CD4-positive, alpha-beta memory T cell (primary cell): Measurements from ENCODE around the gene BCL6B. TPM values are rescaled to one million over a fixed set of nuclear protein-coding genes. Genes with fewer than 3 reads are reported as not detected.
A peak's percentile ranks its signal among the peaks of the same experiment; 100 is the strongest.
"Not testable (repeated sequence)": the region's sequence is repeated elsewhere in the genome, so short reads cannot be mapped to it uniquely, and the experiment has no call there.

Experiments
- CTCF ChIA-PET: fragments of 350-600 bp; sonication (Branson Sonifier 250); formaldehyde crosslinking; loops from one replicate; lab custom pipeline; 2021; ENCODE audit warnings: inconsistent platforms; ENCODE audit not compliant: partially characterized antibody; lab: Charles Lee
- POLR2A ChIA-PET: fragments of 350-600 bp; sonication (Branson Sonifier 250); formaldehyde crosslinking; loops from one replicate; lab custom pipeline; 2021; ENCODE audit not compliant: partially characterized antibody; lab: Charles Lee
- DNase-seq, 5 donors: peaks; one replicate each; pipeline versions ENCODE4 v3.0.0 to v3.0.0-alpha.2; 2020 to 2022; ENCODE audit warnings: mixed read lengths in 1 of 5
- H3K27ac ChIP-seq: one replicate; pipeline ENCODE4 v1.7.0; 2013; ENCODE audit warnings: low read depth, low read length
- H3K27me3 ChIP-seq: 2 replicates; pipeline ENCODE4 v1.7.0; 2013; ENCODE audit warnings: mild to moderate bottlenecking, low read length, moderate library complexity; ENCODE audit not compliant: insufficient read depth
- H3K36me3 ChIP-seq: 2 replicates; pipeline ENCODE4 v1.7.0; 2013; ENCODE audit warnings: mild to moderate bottlenecking, low read length, moderate library complexity; ENCODE audit not compliant: insufficient read depth
- H3K4me1 ChIP-seq: 2 replicates; pipeline ENCODE4 v1.7.0; 2013; ENCODE audit warnings: mild to moderate bottlenecking, low read length, moderate library complexity; ENCODE audit not compliant: insufficient read depth
- H3K4me3 ChIP-seq, 2 donors: one replicate each; pipeline ENCODE4 v1.7.0; 2013; ENCODE audit warnings: low read length in 2 of 2, mild to moderate bottlenecking in 1 of 2
- H3K9me3 ChIP-seq, 2 donors: one replicate each; pipeline ENCODE4 v1.7.0; 2013; ENCODE audit warnings: low read length in 2 of 2, control low read depth in 1 of 2; ENCODE audit not compliant: control insufficient read depth in 1 of 2
- H3K27ac Mint-ChIP-seq, 7 donors: one replicate each; pipeline ENCODE4 v1.8.0; 2020 to 2021; ENCODE audit warnings: mixed read lengths in 7 of 7, mild to moderate bottlenecking in 6 of 7, inconsistent platforms in 3 of 7, moderate library complexity in 3 of 7
- H3K27me3 Mint-ChIP-seq, 2 donors: one replicate each; pipeline ENCODE4 v1.8.0; 2020 to 2021; ENCODE audit warnings: mixed read lengths in 2 of 2
- H3K36me3 Mint-ChIP-seq, 2 donors: one replicate each; pipeline ENCODE4 v1.8.0; 2020 to 2021; ENCODE audit warnings: mixed read lengths in 2 of 2, inconsistent platforms in 1 of 2, mild to moderate bottlenecking in 1 of 2
- H3K4me1 Mint-ChIP-seq, 4 donors: one replicate each; pipeline ENCODE4 v1.8.0; 2020 to 2021; ENCODE audit warnings: mixed read lengths in 4 of 4, mild to moderate bottlenecking in 1 of 4
- H3K4me3 Mint-ChIP-seq, 8 donors: one replicate each; pipeline ENCODE4 v1.8.0; 2020 to 2021; ENCODE audit warnings: mixed read lengths in 8 of 8, mild to moderate bottlenecking in 7 of 8, moderate library complexity in 6 of 8, inconsistent platforms in 3 of 8
- H3K9me3 Mint-ChIP-seq, 8 donors: one replicate each; pipeline ENCODE4 v1.8.0; 2020 to 2021; ENCODE audit warnings: mixed read lengths in 8 of 8, mild to moderate bottlenecking in 5 of 8, inconsistent platforms in 3 of 8, moderate library complexity in 1 of 8
- intact Hi-C: fragments of 100-400 bp; cut with micrococcal nuclease; formaldehyde crosslinking; loops from one replicate; pipeline ENCODE4 v1.15.1; 2023
- polyA plus RNA-seq, 2 donors: library from polyadenylated mRNA; unstranded; fragments of 300-500 nt; fragmentation: Illumina TruSeq; gene quantifications; one replicate each; pipeline ENCODE4 v1.2.3, GENCODE V29; 2021
- total RNA-seq, 2 experiments: library from RNA; stranded (reverse); gene quantifications; one replicate each; pipeline ENCODE4 v1.2.3, GENCODE V29; 2021

BCL6B gene
- total and polyA plus RNA-seq, 4 experiments from 2014 or later, result not detected

GRCh38 chr17:7048968-7049367, 26.1 kb downstream of the BCL6B start:
- Histone ChIP-seq H3K27ac (no peak overlapping the region), H3K9me3 (no peaks in the 10 kb centered on the region), H3K4me3 (no peak overlapping the region), H3K27me3 (no peaks in the 10 kb centered on the region), H3K4me1 (peaks cover 25% of the 10 kb centered on the region), H3K36me3 (no peaks in the 10 kb centered on the region)
- no peak for DNase-seq
- H3K4me3 Mint-ChIP-seq, result no peak overlapping the region
- H3K4me1 Mint-ChIP-seq, result peaks cover 12 to 34% (median 17%) of the 10 kb centered on the region in 4 donors
- peaks cover 0 to 2% of the 10 kb centered on the region in 2 donors for H3K27me3 Mint-ChIP-seq
- POLR2A ChIA-PET, result interaction anchor here (1.2 kb wide), 1 partner anchor 84 kb away, joined by 6 read pairs; no protein-coding TSS in a partner anchor
- H3K36me3 Mint-ChIP-seq, result no peaks in the 10 kb centered on the region
- intact Hi-C loops, result loop anchor here (5.0 kb wide), 4 partner anchors 203 to 638 kb away; partner anchors contain the start of genes CTDNEP1, ELP5, SLC2A4 and TP53
- peaks cover 0 to under 1% (median 0%) of the 10 kb centered on the region in 8 donors for H3K9me3 Mint-ChIP-seq
- CTCF ChIA-PET, result interaction anchor here (1.2 to 15.5 kb wide), 3 partner anchors 89 to 247 kb away, joined by 6 to 430 read pairs (median 7); no protein-coding TSS in a partner anchor
- H3K27ac Mint-ChIP-seq, result peak overlapping the region in 4 of 7 donors; percentile 11 to 70 (median 33)

DNA sequence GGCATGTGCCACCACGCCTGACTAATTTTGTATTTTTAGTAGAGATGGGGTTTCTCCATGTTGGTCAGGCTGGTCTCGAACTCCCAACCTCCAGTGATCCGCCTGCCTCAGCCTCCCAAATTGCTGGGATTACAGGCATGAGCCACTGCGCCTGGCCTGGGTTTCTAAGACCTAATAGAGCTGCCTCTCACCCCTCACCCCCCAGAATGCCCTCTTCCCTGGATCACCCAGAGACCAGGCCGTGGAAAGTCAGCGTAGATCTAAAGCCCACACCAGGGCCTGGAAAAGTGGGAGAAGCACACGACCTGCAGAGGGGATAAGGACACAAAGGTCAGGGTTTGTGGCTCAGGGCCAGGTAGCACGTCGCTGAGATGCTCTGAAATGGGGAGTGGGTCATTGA, 27.7 kb downstream of the BCL6B start:
- peaks cover 20% of the 10 kb centered on the region for H3K4me1 ChIP-seq
- DNase-seq, H3K27me3 Mint-ChIP-seq, H3K4me3 Mint-ChIP-seq, H3K36me3 Mint-ChIP-seq, H3K9me3 ChIP-seq, POLR2A ChIA-PET, H3K9me3 Mint-ChIP-seq, H3K27ac ChIP-seq, H3K27me3 ChIP-seq, H3K36me3 ChIP-seq, H3K4me3 ChIP-seq, intact Hi-C loops: not testable (repeated sequence)
- CTCF ChIA-PET, result interaction anchor here (0.9 to 15.5 kb wide), 3 partner anchors 78 to 127 kb away, joined by 5 to 430 read pairs (median 7); no protein-coding TSS in a partner anchor
- H3K4me1 Mint-ChIP-seq, result peaks cover 12 to 26% (median 16%) of the 10 kb centered on the region in 4 donors
- H3K27ac Mint-ChIP-seq, result peak overlapping the region in 1 of 7 donors; percentile 25

GRCh38 chr17:7056386-7056785, 33.5 kb downstream of the BCL6B start:
- CTCF ChIA-PET, result interaction anchor here (0.9 to 2.0 kb wide), 2 partner anchors 81 to 121 kb away, joined by 4 read pairs; no protein-coding TSS in a partner anchor
- no peak for DNase-seq
- H3K4me1 Mint-ChIP-seq, result peaks cover 1 to 5% (median 3%) of the 10 kb centered on the region in 4 donors

DNA sequence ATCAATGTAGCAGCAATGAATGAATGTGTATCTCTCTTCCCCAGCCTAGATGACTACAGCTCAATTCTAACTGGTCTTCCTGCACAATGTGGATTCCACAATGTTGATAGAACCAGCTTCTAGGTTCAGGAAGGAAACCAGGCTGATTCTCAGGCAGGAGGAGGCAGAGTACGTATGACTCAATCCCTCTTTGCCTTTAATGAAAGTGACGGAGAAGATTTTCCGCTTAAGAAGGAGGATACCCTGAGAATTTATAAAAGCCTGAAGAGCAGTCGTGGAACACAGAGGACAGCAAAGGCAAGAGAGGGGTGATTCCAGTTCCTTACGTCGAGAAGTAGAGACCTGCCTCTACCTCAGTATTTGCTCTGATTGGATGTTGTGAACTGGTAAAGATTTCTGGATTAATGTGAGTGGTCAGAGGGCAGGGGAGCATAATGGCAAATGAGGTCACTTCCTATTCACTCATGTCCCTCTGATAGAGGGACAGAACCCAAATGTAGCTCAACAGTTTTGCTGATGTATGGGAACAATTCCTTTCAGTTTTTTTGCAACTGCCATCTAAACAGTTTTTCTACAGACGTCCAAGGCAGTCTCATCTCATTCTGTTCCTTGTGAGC, 36.1 kb downstream of the BCL6B start:
- no peaks in the 10 kb centered on the region for H3K27me3 ChIP-seq
- H3K9me3 Mint-ChIP-seq, result peaks cover 0 to 2% (median 0%) of the 10 kb centered on the region in 8 donors
- H3K4me3 ChIP-seq, result no peak overlapping the region
- H3K36me3 ChIP-seq, result no peaks in the 10 kb centered on the region
- no peak overlapping the region for H3K4me3 Mint-ChIP-seq
- CTCF ChIA-PET, result interaction anchor here (1.0 to 1.9 kb wide), 3 partner anchors 12 to 78 kb away, joined by 3 to 6 read pairs (median 5); no protein-coding TSS in a partner anchor
- intact Hi-C loops, result no loop called here
- H3K4me1 Mint-ChIP-seq, result peaks cover 0 to 3% (median under 1%) of the 10 kb centered on the region in 4 donors
- no peaks in the 10 kb centered on the region for H3K9me3 ChIP-seq
- no peak overlapping the region for H3K27ac Mint-ChIP-seq
- no peaks in the 10 kb centered on the region for H3K4me1 ChIP-seq
- no peak overlapping the region for H3K27ac ChIP-seq
- no peaks in the 10 kb centered on the region for H3K36me3 Mint-ChIP-seq
- peaks cover 6 to 10% of the 10 kb centered on the region in 2 donors for H3K27me3 Mint-ChIP-seq
- no peak for DNase-seq
- POLR2A ChIA-PET, result no interaction called here

More at GRCh38 chr17:7056386-7056785, 33.5 kb downstream of the BCL6B start:
- Histone ChIP-seq H3K27ac (no peak overlapping the region), H3K27me3 (no peaks in the 10 kb centered on the region), H3K36me3 (no peaks in the 10 kb centered on the region), H3K4me3 (no peak overlapping the region), H3K4me1 (no peaks in the 10 kb centered on the region), H3K9me3 (no peaks in the 10 kb centered on the region)
- H3K27me3 Mint-ChIP-seq, result peaks cover 0 to 2% of the 10 kb centered on the region in 2 donors
- peaks cover 0 to 2% (median 0%) of the 10 kb centered on the region in 8 donors for H3K9me3 Mint-ChIP-seq
- intact Hi-C loops, result no loop called here
- H3K36me3 Mint-ChIP-seq, result no peaks in the 10 kb centered on the region
- no peak overlapping the region for H3K4me3 Mint-ChIP-seq
- no peak overlapping the region for H3K27ac Mint-ChIP-seq
- POLR2A ChIA-PET, result no interaction called here

DNA sequence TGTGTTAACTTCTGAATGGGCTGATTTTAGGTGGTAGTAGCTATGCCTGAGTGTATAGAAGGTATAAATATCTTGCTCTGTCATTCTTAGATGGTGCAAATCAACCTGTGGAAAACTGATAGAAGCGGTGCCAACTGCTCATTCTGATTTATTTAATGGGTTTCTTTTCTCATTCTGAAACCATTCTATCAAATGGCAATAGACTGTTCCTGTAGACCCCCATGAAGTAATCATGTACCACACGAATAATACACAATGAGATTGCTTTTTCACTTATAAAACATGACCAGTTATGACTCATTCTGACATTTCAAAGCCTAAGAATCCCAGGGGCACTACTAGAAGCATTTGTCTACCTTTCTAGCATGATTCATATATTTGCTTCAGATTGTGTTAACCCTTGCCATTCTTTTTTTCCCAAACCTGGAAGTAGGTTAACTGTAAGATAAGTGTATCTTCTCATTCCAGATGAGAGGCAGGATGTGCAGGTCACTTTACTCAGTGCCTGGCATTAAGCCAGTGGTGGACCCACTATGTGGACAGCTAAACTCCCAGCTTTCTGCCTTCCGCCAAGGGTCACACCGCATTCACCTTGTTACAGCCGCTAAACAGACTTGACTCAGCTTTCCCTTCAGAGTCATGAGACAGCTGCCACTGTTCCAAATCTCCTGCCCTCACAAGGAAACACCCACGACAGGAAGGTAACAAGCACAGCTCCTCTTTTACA, 37.5 kb downstream of the BCL6B start:
- H3K36me3 ChIP-seq, result no peaks in the 10 kb centered on the region
- H3K27ac ChIP-seq, result no peak overlapping the region
- no peak overlapping the region for H3K4me3 Mint-ChIP-seq
- no peaks in the 10 kb centered on the region for H3K4me1 ChIP-seq
- H3K27me3 Mint-ChIP-seq, result peaks cover 6 to 12% of the 10 kb centered on the region in 2 donors
- H3K9me3 ChIP-seq, result no peaks in the 10 kb centered on the region
- intact Hi-C loops, result no loop called here
- no peaks in the 10 kb centered on the region for H3K9me3 Mint-ChIP-seq
- no peak overlapping the region for H3K4me3 ChIP-seq
- no peak overlapping the region for H3K27ac Mint-ChIP-seq
- DNase-seq, result no peak
- ChIA-PET CTCF (interaction anchor here (0.6 to 1.9 kb wide), 3 partner anchors 14 to 94 kb away, joined by 3 to 5 read pairs (median 3); no protein-coding TSS in a partner anchor), POLR2A (no interaction called here)
- no peaks in the 10 kb centered on the region for H3K27me3 ChIP-seq
- peaks cover 0 to 3% (median under 1%) of the 10 kb centered on the region in 4 donors for H3K4me1 Mint-ChIP-seq
- H3K36me3 Mint-ChIP-seq, result no peaks in the 10 kb centered on the region

DNA sequence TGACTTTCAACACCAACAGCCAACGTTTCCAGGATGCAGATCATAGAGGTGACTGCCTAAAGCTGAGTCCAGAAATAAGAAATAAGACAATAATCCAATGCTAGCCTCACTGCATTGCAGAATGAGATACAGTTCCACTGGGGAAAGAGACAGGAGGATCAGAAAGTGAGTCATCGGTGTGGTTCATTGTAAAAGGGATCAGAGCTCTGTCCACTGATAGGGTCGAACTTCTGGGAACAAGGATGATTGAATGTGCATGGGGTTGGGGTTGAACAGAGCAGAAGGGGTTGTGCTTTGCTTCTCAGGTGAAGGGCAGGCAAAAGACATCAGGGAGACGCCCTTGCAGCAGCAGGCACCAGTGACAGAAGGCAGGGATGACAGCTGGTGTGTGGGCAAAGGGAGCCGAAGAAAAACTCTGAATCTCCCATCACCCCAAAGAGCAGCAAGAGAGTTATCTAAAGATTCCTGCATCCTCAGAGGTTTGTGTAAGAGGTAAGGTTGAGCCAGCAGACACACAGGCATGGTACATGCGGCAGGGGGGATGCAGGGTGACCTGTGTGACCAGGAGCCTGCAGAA, 40.8 kb downstream of the BCL6B start:
- ChIA-PET CTCF (no interaction called here), POLR2A (no interaction called here)
- H3K27me3 ChIP-seq, result no peaks in the 10 kb centered on the region
- peaks cover 8 to 12% of the 10 kb centered on the region in 2 donors for H3K27me3 Mint-ChIP-seq
- H3K9me3 Mint-ChIP-seq, result peaks cover 0 to 16% (median 13%) of the 10 kb centered on the region in 8 donors
- H3K4me1 ChIP-seq, result no peaks in the 10 kb centered on the region
- H3K4me1 Mint-ChIP-seq, result peaks cover 0 to 3% (median under 1%) of the 10 kb centered on the region in 4 donors
- H3K36me3 ChIP-seq, result no peaks in the 10 kb centered on the region
- peaks cover 0 to 2% of the 10 kb centered on the region in 2 donors for H3K9me3 ChIP-seq
- no peak overlapping the region for H3K27ac Mint-ChIP-seq
- H3K27ac ChIP-seq, result no peak overlapping the region
- H3K36me3 Mint-ChIP-seq, result peaks cover 0 to 6% of the 10 kb centered on the region in 2 donors
- no peak overlapping the region for H3K4me3 Mint-ChIP-seq
- DNase-seq, result no peak
- H3K4me3 ChIP-seq, result no peak overlapping the region
- intact Hi-C loops, result no loop called here
